ENCODE data around the gene DGKI. TPM values are rescaled to one million over a fixed set of nuclear protein-coding genes. Genes with fewer than 3 reads are reported as not detected.

The DGKI gene
- total and polyA plus RNA-seq, 8 donors = under 0.01 to 5.1 (median 0.20) TPM; not detected in 3

GRCh38 chr7:137603043-137603442 lies 243.7 kb downstream of the DGKI start:
- intact Hi-C loops (cut with DNase I; ENCODE audit: low total_unique reads) = no loop called here
- Histone ChIP-seq H3K27ac (no peak overlapping the region), H3K4me3 (no peak overlapping the region), H3K9me3 (no peaks in the 10 kb centered on the region), H3K27me3 (no peaks in the 10 kb centered on the region), H3K4me1 (no peaks in the 10 kb centered on the region), H3K36me3 (no peaks in the 10 kb centered on the region)
- WGBS, 5 donors = 29 to 48% (median 33%) methylated on average over 2 of the region's 2 CpGs
- no peak for DNase-seq
- TF ChIP-seq EP300 (IDR thresholded peaks at IDR 0.05) = no peak
- no peak for TF ChIP-seq POLR2A (IDR thresholded peaks at IDR 0.05)
- TF ChIP-seq CTCF (IDR thresholded peaks at IDR 0.05) = no peak
- no peak for TF ChIP-seq POLR2AphosphoS5 (IDR thresholded peaks at IDR 0.05)

GRCh38 chr7:137601642-137602041 lies 245.1 kb downstream of the DGKI start:
- Histone ChIP-seq H3K4me3 (no peak overlapping the region), H3K27me3 (no peaks in the 10 kb centered on the region), H3K36me3 (no peaks in the 10 kb centered on the region), H3K27ac (no peak overlapping the region), H3K9me3 (no peaks in the 10 kb centered on the region), H3K4me1 (no peaks in the 10 kb centered on the region)
- DNase-seq = no peak
- TF ChIP-seq CTCF (IDR thresholded peaks at IDR 0.05) (no peak), EP300 (IDR thresholded peaks at IDR 0.05) (no peak), POLR2A (IDR thresholded peaks at IDR 0.05) (no peak), POLR2AphosphoS5 (IDR thresholded peaks at IDR 0.05) (no peak)
- intact Hi-C loops (cut with DNase I; ENCODE audit: low total_unique reads) = no loop called here
- 62 to 78% (median 74%) methylated on average over 6 of the region's 6 CpGs for WGBS, 5 donors

GRCh38 chr7:137597856-137598255 lies 248.9 kb downstream of the DGKI start:
- 62 to 71% (median 68%) methylated on average over 4 of the region's 4 CpGs for WGBS, 5 donors
- Histone ChIP-seq H3K27me3 (no peaks in the 10 kb centered on the region), H3K27ac (no peak overlapping the region), H3K4me3 (no peak overlapping the region), H3K4me1 (no peaks in the 10 kb centered on the region), H3K9me3 (no peaks in the 10 kb centered on the region), H3K36me3 (no peaks in the 10 kb centered on the region)
- no peak for DNase-seq
- intact Hi-C loops (cut with DNase I; ENCODE audit: low total_unique reads) = no loop called here
- no peak for TF ChIP-seq POLR2AphosphoS5 (IDR thresholded peaks at IDR 0.05)
- no peak for TF ChIP-seq POLR2A (IDR thresholded peaks at IDR 0.05)
- TF ChIP-seq EP300 (IDR thresholded peaks at IDR 0.05) = no peak
- TF ChIP-seq CTCF (IDR thresholded peaks at IDR 0.05) = no peak

GRCh38 chr7:137593115-137593711 lies 253.6 kb downstream of the DGKI start:
- no peak for TF ChIP-seq CTCF (IDR thresholded peaks at IDR 0.05)
- TF ChIP-seq POLR2AphosphoS5 (IDR thresholded peaks at IDR 0.05) = no peak
- no peak for TF ChIP-seq POLR2A (IDR thresholded peaks at IDR 0.05)
- no peak for TF ChIP-seq EP300 (IDR thresholded peaks at IDR 0.05)
- intact Hi-C loops (cut with DNase I; ENCODE audit: low total_unique reads) = no loop called here
- H3K4me3 ChIP-seq = no peak overlapping the region
- DNase-seq = no peak
- H3K9me3 ChIP-seq = no peaks in the 10 kb centered on the region
- H3K36me3 ChIP-seq = no peaks in the 10 kb centered on the region
- peaks cover 0 to 18% (median 4%) of the 10 kb centered on the region in 4 donors for H3K4me1 ChIP-seq
- no peak overlapping the region for H3K27ac ChIP-seq
- no peaks in the 10 kb centered on the region for H3K27me3 ChIP-seq
- WGBS, 5 donors = 69 to 76% (median 73%) methylated on average over 5 of the region's 5 CpGs

Data from stomach (tissue), 9 donors.